NCI-H187 treated with DMSO at 0.1 percent for 48 hours (cell line): ENCODE results near the gene PNRC1.
"Not testable (repeated sequence)": the region's sequence is repeated elsewhere in the genome, so short reads cannot be mapped to it uniquely, and the experiment has no call there.

Experiments
- DNase-seq: peaks from one replicate; lab custom pipeline; 2025; lab: John Stamatoyannopoulos, UW

The PNRC1 gene

DNA sequence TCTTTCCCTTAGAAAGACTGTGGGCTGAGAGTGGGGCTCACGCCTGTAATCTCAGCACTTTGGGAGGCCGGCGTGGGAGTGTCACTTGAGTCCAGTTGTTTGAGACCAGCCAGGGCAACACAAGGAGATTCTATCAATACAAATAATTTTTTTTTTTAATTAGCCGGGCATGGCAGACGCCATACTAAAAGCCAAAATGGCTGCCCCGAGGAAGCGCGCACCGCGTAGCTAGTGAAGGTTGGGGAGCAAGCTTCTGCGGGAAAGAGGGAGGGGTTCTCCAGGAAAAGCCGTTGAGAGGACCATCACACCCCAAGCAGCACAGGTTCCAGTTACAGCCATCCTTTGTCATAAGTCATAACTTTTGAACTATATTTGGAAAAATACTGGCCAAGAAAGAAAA, 21.3 kb upstream of the PNRC1 start:
- DNase-seq: no peak

DNA sequence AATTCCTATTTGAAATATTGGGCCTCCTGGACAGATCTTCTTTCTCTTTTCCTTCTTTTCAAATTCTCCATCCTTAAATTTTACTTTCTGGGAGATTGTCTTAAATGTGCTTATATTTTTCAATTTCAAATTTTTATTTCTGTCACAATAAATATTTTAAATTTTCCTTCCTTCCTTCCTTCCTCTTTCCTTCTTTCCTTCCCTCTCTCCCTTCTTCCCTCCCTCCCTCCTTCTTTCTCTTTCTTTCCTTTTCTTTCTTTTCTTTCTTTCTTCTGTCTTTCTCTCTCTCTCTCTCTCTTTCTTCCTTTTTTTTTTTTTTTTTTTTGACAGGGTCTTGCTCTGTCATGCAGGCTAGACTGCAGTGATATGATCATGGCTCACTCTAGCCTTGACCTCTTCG, 16.7 kb upstream of the PNRC1 start:
- DNase-seq: no peak

DNA sequence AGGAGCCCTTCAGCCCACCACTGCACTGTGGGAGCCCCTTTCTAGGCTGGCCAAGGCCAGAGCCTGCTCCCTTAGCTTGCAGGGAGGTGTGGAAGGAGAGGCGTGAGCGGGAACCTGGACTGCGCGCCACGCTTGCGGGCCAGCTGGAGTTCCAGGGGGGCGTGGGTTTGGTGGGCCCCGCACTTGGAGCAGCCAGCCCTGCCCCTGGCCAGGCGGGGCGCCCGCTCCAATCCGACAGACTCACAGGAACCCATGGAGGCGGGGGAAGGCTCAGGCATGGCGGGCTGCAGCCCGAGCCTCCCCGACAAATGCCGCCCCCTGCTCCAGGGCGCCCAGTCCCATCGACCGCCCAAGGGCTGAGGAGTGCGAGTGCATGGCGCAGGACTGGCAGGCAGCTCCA, 15.6 kb upstream of the PNRC1 start:
- DNase-seq: not testable (repeated sequence)

DNA sequence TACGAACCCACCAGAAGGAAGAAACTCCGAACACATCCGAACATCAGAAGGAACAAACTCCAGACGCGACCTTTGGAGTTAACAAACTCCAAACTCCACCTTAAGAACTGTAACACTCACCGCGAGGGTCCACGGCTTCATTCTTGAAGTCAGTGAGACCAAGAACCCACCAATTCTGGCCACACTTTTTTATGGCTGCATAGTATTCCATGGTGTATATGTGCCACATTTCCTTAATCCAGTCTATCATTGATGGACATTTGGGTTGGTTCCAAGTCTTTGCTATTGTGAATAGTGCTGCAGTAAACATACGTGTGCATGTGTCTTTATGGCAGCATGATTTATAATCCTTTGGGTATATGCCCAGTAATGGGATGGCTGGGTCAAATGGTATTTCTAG, 14.4 kb upstream of the PNRC1 start:
- DNase-seq: not testable (repeated sequence)

DNA sequence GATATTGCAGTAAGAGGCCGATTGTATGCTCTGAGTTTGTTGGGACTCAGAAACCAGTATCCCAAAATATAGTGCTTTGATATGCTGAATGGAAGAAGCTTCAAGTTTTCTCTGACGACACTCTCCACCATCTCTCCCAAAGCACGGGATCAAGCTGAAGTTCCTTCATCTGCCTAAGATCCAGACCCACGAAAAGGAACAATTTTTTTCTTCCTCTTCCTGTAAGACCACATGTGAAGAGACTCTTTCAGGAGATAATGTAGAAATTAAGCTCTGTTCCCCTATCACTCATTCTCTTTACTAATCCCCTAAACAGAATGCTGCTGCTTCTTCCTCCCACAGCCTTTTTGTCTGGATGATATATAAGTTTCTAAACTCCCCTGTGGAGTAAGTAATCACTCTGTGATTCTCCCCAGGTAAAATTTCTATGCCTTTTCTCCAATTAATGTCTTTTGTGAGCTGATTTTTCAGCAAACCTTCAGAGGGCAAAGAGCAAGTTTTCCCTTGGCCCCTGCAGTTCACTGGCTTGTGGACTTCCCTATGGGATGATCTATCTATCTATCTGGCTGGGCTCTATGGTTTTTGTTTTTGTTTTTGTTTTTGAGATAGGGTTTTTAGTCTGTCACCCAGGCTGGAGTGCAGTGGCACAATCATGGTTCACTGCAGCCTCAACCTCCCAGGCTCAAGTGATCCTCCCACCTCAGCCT, 13.5 kb upstream of the PNRC1 start:
- no peak for DNase-seq

DNA sequence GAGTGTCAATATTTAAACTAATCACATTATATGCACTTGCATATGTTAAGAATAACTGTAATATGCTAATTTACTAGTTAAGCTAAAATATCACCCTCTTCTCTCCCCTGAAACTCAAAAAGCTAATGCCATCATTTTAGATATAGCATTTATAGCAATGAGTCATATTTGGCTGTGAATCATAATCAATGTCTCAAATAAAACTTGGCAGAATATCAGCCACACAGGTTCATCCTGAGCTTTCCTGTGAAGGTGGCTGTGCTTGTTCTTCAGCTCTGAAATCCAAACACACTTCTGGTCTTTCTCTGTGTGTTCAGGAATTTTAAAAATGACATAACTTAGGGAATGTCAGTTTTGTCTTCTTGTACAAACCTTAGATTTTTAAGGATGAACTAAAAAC, 12.8 kb upstream of the PNRC1 start:
- no peak for DNase-seq

DNA sequence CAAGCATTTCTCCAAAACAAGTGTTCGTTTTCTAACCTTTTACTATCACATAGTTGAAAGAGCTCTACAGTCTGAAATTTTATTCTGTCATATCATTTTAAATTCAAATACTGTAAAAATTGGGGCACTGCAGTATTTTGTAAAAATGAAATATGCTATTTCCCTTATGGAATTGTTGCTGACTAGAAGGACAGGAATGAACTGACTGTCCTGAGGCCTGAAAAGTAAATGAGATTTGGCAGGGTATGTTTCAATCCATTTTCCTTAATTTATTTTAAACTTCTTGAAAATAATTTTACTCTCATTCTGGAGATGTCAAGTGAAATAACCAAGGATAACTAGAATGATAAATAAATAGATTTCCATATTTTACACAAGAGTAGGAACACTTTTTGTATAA, 11.9 kb upstream of the PNRC1 start:
- DNase-seq: no peak

DNA sequence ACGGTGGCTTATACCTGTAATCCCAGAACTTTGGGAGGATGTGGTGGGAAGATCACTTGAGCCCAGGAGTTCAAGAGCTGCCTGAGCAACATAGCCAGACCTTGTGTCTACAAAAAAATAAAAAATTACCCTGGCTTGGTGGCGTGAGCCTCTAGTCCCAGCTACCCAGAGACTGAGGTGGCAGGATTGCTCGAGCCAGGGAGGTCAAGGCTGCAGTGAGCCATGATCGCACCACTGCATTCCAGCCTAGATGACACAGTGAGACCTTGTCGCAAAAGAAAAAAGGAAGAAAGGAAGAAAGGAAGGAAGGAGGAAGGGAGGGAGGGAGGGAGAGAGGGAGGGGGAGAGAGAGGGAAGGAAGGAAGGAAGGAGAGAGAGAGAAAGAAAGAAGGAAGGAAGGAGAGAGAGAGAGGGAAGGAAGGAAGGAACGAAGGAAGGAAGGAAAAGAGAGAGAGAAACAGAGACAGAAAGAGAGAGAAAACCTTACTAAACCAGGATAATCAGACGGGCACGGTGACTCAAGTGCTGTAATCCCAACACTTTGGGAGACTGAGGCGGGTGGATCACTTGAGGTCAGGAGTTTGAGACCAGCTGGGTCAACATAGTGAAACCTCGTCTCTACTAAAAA, 10.9 kb upstream of the PNRC1 start:
- no peak for DNase-seq

DNA sequence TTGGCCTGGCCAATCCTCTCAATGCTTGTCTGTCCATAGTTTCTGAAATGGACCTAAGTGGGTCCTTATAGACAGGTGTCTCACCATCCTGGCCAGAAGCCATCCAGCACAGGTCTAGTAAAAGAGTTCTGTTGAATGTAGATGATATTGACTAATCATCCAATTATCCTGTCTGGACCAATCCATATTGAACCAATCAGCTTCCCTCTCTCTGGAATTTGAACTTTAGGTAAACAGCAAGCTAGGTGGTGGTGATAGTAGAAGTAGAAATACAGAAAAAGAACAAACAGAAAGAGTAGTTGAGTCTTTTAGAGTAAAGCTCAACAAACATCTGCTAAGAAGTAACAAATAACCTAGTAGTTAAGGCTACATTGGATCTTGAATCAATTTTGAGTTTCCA, 9.5 kb upstream of the PNRC1 start:
- no peak for DNase-seq

DNA sequence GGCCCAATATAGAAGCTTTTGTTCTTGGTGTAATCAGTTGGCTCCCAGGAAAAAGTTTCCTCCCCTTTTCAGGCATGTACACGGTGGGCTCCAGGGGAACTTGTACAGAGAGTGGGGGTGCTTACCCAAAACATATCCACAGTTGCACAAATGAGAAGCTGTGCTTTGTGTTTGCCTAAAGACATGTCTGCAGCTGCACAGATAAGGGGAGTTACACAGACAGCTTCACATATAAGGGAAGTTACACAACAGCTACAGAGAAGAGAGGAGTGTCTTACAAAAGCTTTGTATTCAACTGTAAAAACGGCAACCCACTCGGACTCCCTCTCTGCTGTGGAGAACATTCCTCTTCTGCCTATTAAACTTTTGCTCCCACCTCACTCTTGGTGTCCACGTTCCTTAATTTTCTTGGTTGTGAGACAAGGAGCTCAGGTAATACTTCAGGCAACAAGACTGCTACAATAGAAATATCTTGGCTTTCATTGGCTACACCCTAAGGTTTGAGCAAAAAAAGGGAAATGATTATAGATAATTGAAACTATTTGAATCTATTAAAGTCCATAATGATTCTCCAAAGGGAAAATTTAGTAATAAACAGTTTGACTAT, 7.4 kb upstream of the PNRC1 start:
- DNase-seq: no peak

DNA sequence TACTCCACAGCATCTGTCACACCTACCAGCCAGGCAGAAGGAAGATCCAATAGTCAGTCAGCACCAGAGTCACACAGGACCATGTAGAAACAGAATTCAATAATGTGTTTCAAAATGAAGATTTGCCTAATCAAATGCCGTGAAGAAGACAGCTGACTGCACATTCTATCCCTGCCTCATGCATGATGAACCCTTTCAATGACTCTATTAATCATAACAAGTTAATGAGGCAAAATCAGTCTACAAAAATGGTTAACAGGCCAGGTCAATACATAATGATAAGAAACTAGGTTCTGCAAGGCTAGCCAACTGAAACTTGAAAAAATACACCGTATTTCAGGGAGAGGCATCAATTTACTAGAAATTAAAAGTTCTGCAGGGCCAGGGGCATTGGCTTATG, 6.7 kb upstream of the PNRC1 start:
- no peak for DNase-seq

DNA sequence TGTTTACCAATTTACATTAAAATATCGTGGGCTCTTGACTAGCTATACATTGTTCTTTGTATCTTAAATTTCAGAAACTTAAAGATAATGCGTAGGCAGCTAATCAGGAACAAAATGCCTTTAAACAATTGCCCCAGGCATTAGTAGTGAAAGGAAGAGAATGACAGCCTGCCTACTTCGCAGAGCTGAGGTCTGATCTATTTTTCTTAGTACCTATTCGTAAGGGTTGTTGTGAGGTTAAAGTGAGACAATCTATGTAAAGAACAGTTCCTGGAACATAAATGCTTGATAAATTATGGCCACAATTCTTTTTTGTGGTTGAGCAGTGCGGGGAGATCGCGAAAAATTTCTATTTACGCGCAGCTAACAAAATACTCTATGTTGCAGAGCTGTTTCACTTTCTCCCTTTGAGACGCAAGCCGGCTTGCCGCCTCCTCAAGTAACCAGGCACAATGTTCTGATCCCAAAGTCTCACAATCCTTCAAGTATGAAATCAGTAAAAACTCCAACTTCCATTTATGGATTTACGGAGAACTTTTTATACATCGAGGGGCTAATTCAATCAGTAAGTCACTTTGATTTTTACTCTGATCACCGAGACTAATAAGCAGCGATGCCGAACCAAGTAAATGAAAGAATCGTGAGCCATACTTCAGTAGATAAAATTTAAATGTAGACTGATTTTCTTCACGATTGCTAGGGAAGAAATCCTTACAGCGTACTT, 878 bp upstream of the PNRC1 start:
- DNase-seq: no peak

DNA sequence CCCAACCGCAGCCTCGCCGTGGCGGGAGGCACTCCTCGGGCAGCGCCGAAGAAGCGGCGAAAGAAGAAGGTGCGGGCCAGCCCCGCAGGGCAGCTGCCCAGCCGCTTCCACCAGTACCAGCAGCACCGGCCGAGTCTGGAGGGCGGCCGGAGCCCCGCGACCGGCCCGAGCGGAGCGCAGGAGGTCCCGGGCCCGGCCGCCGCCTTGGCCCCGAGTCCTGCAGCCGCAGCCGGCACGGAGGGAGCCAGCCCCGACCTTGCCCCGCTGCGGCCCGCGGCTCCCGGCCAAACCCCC, 525 bp downstream of the PNRC1 start:
- no peak for DNase-seq

DNA sequence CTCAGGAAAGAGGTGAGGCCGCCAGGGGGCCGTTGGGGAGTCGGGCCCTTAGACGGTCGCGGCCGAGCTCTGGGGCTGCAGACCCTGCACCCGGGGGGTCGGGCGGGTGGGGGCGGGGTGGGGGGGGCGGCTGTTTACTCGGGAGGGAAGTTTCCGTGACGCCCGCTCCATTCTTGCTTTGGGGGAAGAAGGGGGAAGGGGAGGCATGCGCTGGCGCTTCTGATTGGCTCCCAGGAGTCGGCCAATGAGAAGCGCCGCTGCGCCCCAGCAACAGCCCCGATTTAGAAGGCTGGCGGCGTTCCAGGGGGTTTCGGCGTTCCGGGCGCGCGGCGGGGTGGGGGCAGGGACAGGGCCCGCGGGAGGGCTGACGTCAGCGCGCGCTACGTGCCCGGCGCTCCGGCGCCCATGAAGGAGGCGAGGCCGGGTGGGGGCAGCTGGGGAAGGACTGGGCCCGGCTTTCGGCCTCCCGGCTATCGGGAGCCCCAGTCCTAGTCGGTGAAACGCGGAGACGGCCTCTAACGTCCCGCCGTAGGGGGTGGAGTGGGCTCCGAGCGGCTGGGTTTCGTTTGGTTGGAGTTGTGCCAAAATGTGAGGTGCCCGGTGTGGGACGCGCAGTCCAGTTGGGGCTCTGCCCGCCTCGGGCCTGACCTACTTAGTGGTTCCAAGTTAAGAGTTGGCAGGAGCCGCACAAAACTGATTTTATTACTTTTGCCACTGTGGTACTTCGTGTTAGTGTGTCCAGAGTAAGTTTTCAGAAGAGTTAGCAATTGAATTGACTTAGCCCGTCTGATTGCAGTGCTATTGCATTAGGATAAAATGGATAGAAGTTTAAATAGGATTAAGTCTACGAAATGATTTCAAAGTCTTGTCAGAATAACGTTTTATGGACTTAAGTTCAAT, 1.1 kb downstream of the PNRC1 start:
- DNase-seq: peak; percentile 82

DNA sequence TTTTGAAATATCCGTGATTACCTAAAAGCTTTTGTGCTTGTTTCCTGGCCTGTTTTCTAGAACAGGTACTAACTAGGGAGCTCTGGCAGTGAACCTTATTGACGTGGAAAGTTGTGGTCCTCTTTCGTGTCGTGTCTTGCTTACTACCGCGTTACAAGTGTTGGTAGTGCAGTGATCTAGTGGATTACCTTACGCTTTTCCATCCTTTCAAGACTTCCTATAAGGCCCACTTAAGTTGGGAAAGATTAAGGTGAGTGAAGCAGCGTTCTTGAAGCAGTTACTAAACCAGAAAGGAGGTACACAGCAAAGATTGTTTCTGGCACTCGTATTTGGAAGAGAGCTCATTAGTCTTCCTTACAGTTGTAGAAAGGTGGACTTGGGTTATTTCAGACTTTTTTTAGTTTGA, 1.9 kb downstream of the PNRC1 start:
- no peak for DNase-seq

DNA sequence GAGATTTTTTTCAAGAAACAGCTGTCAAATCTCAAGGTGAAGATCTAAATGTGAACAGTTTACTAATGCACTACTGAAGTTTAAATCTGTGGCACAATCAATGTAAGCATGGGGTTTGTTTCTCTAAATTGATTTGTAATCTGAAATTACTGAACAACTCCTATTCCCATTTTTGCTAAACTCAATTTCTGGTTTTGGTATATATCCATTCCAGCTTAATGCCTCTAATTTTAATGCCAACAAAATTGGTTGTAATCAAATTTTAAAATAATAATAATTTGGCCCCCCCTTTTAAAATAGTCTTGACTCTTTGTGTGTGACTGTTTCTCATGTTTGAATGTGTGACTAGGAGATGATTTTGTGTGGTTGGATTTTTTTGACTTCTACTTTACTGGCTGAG, 4.0 kb downstream of the PNRC1 start:
- DNase-seq: no peak

DNA sequence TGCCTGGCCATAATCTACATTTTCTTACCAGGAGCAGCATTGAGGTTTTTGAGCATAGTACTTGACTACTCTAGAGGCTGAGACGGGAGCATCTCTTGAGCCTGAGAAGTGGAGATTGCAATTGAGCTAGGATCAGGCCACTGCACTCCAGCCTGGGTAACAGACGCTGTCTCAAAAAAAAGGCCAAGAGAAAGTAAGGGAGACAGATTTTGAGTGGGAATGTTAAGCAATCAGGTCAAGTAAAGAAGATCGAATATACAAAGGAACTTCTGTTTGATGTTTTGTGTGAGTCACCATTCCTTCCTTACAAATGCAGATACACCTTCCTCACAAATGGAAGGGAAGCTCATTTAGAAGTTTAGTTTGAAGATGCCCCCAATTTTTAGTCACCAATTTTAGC, 4.4 kb downstream of the PNRC1 start:
- no peak for DNase-seq

DNA sequence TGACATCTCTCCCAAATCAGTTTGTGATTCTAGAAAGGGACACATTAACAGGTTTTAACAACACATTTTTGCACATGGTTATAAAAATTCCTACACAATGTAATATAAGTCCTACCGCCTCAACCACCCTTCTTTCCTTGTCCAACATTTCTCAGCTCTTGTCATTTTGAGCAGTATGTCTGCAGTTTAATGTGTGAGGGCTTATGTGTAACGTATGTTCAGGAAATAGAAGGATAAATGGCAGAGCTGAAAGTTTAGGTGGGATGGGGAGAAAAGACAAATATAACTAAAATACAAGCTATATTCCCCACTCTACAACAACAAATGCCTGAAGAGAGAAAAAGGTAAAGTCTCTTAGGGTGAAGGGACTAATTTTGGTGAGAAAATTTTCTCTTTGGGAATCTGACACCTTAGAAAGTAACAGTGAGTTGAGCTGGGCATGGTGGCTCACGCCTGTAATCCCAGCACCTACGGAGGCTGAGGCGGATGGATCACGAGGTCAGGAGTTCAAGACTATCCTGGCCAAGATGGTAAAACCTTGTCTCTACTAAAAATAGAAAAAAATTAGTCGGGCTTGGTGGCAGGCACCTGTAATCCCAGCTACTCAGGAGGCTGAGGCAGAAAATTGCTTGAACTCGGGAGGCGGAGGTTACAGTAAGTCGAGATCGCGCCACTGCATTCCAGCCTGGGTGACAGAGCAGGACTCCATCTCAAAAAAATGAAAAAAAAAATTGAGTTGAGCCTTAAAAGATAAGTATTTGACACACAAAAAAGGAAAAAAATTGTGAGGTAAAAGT, 5.1 kb downstream of the PNRC1 start:
- no peak for DNase-seq

DNA sequence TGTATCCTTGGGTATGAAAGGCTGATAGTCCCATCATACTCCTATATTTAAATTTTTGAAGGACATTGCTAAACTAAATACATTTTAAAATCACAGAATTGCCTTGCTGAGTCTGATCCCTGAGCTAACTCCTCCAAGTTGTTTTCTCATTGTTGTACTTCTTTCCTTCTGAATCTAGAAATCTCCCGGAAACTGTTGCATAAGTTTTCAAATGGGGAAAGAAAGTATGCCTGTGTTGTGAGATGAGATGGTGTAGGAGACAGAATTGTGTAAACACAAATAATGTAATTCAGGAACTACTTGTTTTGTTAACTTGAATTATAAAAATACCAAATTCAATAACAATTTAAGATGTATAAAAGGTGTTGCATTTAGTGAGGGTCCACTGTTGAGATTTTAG, 7.3 kb downstream of the PNRC1 start:
- DNase-seq: no peak

DNA sequence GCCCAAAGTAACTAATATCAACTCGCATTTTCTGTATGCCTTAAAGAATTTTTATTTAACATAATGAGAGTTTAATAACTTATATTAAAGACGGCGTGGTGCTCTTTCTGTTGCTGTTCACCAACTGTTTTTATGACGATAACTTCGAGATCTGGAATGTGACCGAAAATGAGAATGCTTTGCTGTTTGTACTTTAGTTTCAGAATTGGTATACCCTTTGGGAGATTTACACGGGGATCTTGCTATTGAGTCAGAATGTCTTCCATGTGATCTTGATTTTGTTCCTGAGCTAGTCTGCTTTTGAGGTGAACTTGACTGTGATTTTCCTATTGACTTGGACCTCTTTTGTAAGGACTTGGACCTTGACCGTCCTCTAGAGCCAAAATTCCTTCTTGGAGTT, 17.9 kb downstream of the PNRC1 start:
- DNase-seq: no peak

DNA sequence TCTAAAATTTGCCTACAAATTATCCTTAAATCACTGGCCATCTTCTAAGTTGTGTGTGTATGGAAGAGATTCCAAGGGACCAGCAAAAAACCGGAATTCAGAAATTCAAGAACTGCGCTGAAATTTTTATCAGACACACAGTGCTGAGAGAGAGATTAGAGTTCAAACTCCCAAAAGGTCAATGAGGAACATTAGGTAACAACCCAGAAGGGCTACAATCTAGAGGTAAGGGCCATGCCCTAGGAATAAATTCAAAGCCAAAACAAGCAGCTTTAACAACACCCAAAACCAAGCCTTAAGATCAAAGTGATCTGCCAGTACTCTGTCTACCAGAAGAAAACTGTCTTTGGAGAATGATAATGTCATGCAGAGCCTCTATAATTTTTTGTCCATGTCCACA, 19.6 kb downstream of the PNRC1 start:
- DNase-seq: no peak
